ENCODE data around the gene TRAP1.

Gene TRAP1

DNA sequence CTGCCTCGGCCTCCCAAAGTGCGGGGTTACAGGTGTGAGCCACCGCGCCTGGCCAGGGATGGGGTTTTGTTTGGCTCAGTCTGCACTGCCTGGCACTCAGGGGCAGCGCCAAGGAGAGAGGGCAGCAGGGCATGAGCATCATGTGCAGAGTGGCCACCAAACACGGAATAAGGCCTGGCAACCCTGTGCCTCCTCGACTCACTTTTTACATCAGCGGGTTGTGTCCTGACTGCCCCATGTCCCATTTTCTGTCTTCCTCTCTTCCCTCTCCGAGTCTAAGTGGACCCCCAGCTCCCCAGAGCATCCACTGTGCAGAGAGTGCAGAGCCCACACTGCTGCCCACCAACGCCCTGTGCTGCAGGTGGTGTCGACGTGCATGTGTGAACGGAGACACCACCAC is 18.2 kb upstream of the TRAP1 start:
- Histone ChIP-seq H3K9me3 (replicated peaks; ENCODE audit: low read length) (no peaks in the 10 kb centered on the region), H3K4me1 (ENCODE audit: control insufficient read depth, insufficient read depth, low read length) (no peaks in the 10 kb centered on the region), H3K36me3 (ENCODE audit: insufficient read depth, low read length) (peaks cover 81% of the 10 kb centered on the region), H3K27me3 (ENCODE audit: control insufficient read depth, insufficient read depth, low read length) (no peaks in the 10 kb centered on the region), H3K4me2 (ENCODE audit: low read length) (no peak overlapping the region), H3K4me3 (ENCODE audit: low read length) (no peak overlapping the region), H3K9ac (ENCODE audit: low read depth, low read length) (no peak overlapping the region)

DNA sequence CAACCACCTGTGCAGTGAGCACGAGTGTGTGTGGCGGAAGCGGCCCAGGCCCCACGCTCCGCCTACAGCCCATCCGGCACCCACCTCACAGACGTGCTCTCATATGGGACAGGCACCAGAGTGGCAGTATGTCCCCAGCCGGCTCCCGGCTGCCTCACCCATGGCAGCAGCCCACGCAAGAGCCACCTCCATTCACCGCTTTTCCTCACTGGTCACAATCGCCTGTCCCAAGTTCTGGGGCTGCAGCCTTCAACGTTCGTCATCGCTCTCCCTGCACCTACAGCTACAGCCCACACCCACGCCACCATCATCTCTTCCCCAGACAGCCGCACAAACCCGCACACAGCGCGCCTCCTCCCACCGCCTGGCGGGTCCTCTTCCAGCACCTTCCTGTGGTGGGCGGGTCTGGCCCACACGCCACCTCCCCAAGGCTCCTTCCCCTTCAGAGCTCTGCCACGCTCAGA is 17.5 kb upstream of the TRAP1 start:
- H3K9me3 ChIP-seq (replicated peaks; ENCODE audit: low read length): no peaks in the 10 kb centered on the region
- peaks cover 82% of the 10 kb centered on the region for H3K36me3 ChIP-seq (ENCODE audit: insufficient read depth, low read length)
- no peak overlapping the region for H3K4me3 ChIP-seq (ENCODE audit: low read length)
- no peak overlapping the region for H3K4me2 ChIP-seq (ENCODE audit: low read length)
- H3K9ac ChIP-seq (ENCODE audit: low read depth, low read length): no peak overlapping the region
- no peaks in the 10 kb centered on the region for H3K4me1 ChIP-seq (ENCODE audit: control insufficient read depth, insufficient read depth, low read length)
- no peaks in the 10 kb centered on the region for H3K27me3 ChIP-seq (ENCODE audit: control insufficient read depth, insufficient read depth, low read length)

GRCh38 chr16:3734084-3734757 is 16.9 kb upstream of the TRAP1 start:
- Histone ChIP-seq H3K4me2 (ENCODE audit: low read length) (no peak overlapping the region), H3K4me1 (ENCODE audit: control insufficient read depth, insufficient read depth, low read length) (no peaks in the 10 kb centered on the region), H3K36me3 (ENCODE audit: insufficient read depth, low read length) (peaks cover 81% of the 10 kb centered on the region), H3K4me3 (ENCODE audit: low read length) (no peak overlapping the region), H3K27me3 (ENCODE audit: control insufficient read depth, insufficient read depth, low read length) (no peaks in the 10 kb centered on the region), H3K9me3 (replicated peaks; ENCODE audit: low read length) (no peaks in the 10 kb centered on the region), H3K9ac (ENCODE audit: low read depth, low read length) (no peak overlapping the region)

GRCh38 chr16:3732171-3732570 is 14.8 kb upstream of the TRAP1 start:
- Histone ChIP-seq H3K4me3 (ENCODE audit: low read length) (no peak overlapping the region), H3K9ac (ENCODE audit: low read depth, low read length) (no peak overlapping the region), H3K4me1 (ENCODE audit: control insufficient read depth, insufficient read depth, low read length) (no peaks in the 10 kb centered on the region), H3K4me2 (ENCODE audit: low read length) (no peak overlapping the region), H3K36me3 (ENCODE audit: insufficient read depth, low read length) (peaks cover 82% of the 10 kb centered on the region), H3K9me3 (replicated peaks; ENCODE audit: low read length) (no peaks in the 10 kb centered on the region), H3K27me3 (ENCODE audit: control insufficient read depth, insufficient read depth, low read length) (no peaks in the 10 kb centered on the region)

DNA sequence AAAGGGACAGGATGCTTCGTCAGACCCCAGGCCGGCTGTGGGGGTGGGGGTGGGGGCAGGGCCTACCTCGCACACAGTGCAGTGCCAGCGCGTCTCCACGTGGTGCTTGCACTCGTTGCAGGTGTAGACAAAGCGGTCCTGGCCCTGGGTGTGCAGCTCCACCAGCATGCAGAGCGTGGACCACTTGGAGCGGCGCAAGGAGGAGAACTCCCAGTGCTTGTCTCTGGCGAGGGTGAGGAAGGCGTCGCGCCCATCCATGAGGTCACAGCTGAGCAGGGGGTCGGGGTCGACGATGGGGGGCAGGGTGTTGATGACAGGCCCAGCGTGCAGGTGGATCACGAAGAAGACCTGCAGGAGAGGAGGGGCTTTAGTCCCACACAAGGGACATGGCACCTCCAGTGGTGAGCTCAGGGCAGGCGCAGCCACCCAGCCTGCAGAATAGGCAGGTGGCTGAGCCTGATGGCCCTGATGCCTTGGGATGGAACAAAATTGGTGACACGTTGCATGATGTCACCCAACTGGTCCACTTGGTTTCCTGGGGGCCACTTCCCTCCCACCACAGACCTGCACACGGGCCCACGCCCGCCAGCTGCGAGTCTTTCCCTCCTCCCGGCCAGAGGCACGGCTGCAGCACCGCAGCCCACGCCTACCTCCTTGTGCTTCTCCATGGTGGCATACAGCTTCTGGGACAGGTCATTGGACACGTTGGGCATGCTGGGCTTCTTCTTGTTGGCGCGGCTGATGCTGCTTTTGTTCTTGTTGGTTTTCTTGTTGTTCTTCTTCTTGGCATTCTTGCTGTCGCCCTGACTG is 14.0 kb upstream of the TRAP1 start:
- H3K9ac ChIP-seq (ENCODE audit: low read depth, low read length): no peak overlapping the region
- H3K4me1 ChIP-seq (ENCODE audit: control insufficient read depth, insufficient read depth, low read length): no peaks in the 10 kb centered on the region
- H3K4me2 ChIP-seq (ENCODE audit: low read length): no peak overlapping the region
- no peaks in the 10 kb centered on the region for H3K27me3 ChIP-seq (ENCODE audit: control insufficient read depth, insufficient read depth, low read length)
- H3K4me3 ChIP-seq (ENCODE audit: low read length): no peak overlapping the region
- H3K9me3 ChIP-seq (replicated peaks; ENCODE audit: low read length): no peaks in the 10 kb centered on the region
- H3K36me3 ChIP-seq (ENCODE audit: insufficient read depth, low read length): peaks cover 79% of the 10 kb centered on the region

GRCh38 chr16:3730161-3731125 is 13.1 kb upstream of the TRAP1 start:
- no peak overlapping the region for H3K4me3 ChIP-seq (ENCODE audit: low read length)
- H3K36me3 ChIP-seq (ENCODE audit: insufficient read depth, low read length): peaks cover 75% of the 10 kb centered on the region

GRCh38 chr16:3729161-3730112 is 12.1 kb upstream of the TRAP1 start:
- Histone ChIP-seq H3K27me3 (ENCODE audit: control insufficient read depth, insufficient read depth, low read length) (no peaks in the 10 kb centered on the region), H3K4me3 (ENCODE audit: low read length) (no peak overlapping the region), H3K9ac (ENCODE audit: low read depth, low read length) (no peak overlapping the region), H3K9me3 (replicated peaks; ENCODE audit: low read length) (no peaks in the 10 kb centered on the region), H3K4me1 (ENCODE audit: control insufficient read depth, insufficient read depth, low read length) (no peaks in the 10 kb centered on the region), H3K4me2 (ENCODE audit: low read length) (no peak overlapping the region), H3K36me3 (ENCODE audit: insufficient read depth, low read length) (peaks cover 67% of the 10 kb centered on the region)

More at GRCh38 chr16:3730161-3731125, 13.1 kb upstream of the TRAP1 start:
- no peaks in the 10 kb centered on the region for H3K27me3 ChIP-seq (ENCODE audit: control insufficient read depth, insufficient read depth, low read length)
- H3K4me1 ChIP-seq (ENCODE audit: control insufficient read depth, insufficient read depth, low read length): no peaks in the 10 kb centered on the region
- no peaks in the 10 kb centered on the region for H3K9me3 ChIP-seq (replicated peaks; ENCODE audit: low read length)
- no peak overlapping the region for H3K4me2 ChIP-seq (ENCODE audit: low read length)
- no peak overlapping the region for H3K9ac ChIP-seq (ENCODE audit: low read depth, low read length)

DNA sequence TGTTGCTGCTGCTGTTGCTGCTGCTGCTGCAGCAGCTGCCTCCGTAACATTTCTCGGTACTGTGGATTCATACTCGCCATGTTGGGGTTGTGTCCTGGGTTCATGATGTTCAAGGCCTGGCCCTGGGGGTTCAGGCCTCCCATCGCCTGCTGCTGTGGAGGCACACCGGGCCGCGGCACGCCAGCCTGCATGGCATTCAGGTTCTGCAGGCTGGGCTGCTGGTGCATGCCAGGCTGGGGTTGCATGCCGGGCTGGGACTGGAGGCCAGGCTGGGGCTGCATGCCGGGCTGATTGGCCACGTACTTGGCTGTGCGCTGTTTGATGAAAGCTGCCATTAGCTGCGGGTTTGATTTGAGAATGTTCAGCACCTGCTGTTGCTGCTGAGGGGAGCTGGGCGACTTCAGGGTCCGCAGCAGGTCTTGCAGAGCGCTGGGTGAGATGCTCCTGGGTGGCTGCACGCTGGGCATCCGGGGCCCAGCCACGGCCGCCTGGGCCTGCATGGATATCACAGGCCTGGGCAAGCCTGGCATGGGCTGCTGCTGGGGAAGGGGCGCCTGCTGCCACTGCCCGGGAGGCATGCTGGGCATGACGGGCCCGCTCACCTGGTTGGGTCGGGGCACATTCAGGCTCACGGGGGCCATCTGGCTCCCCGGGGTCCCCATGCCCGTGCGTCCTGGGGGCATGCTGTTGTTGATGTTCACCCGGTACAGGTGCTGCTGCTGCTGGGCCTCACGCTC is 11.3 kb upstream of the TRAP1 start:
- Histone ChIP-seq H3K27me3 (ENCODE audit: control insufficient read depth, insufficient read depth, low read length) (no peaks in the 10 kb centered on the region), H3K4me1 (ENCODE audit: control insufficient read depth, insufficient read depth, low read length) (no peaks in the 10 kb centered on the region), H3K4me2 (ENCODE audit: low read length) (no peak overlapping the region), H3K9ac (ENCODE audit: low read depth, low read length) (no peak overlapping the region), H3K36me3 (ENCODE audit: insufficient read depth, low read length) (peaks cover 61% of the 10 kb centered on the region), H3K9me3 (replicated peaks; ENCODE audit: low read length) (no peaks in the 10 kb centered on the region), H3K4me3 (ENCODE audit: low read length) (no peak overlapping the region)

GRCh38 chr16:3727806-3728381 is 10.6 kb upstream of the TRAP1 start:
- H3K9ac ChIP-seq (ENCODE audit: low read depth, low read length): no peak overlapping the region
- no peaks in the 10 kb centered on the region for H3K9me3 ChIP-seq (replicated peaks; ENCODE audit: low read length)
- peaks cover 58% of the 10 kb centered on the region for H3K36me3 ChIP-seq (ENCODE audit: insufficient read depth, low read length)
- no peaks in the 10 kb centered on the region for H3K4me1 ChIP-seq (ENCODE audit: control insufficient read depth, insufficient read depth, low read length)
- H3K27me3 ChIP-seq (ENCODE audit: control insufficient read depth, insufficient read depth, low read length): no peaks in the 10 kb centered on the region
- H3K4me2 ChIP-seq (ENCODE audit: low read length): no peak overlapping the region
- H3K4me3 ChIP-seq (ENCODE audit: low read length): no peak overlapping the region
